ENCODE measurements around the gene EPX. TPM values are rescaled to one million over a fixed set of nuclear protein-coding genes. Genes with fewer than 3 reads are reported as not detected.

Gene EPX
- total RNA-seq, 1 donor from 2014 or later: not detected

DNA sequence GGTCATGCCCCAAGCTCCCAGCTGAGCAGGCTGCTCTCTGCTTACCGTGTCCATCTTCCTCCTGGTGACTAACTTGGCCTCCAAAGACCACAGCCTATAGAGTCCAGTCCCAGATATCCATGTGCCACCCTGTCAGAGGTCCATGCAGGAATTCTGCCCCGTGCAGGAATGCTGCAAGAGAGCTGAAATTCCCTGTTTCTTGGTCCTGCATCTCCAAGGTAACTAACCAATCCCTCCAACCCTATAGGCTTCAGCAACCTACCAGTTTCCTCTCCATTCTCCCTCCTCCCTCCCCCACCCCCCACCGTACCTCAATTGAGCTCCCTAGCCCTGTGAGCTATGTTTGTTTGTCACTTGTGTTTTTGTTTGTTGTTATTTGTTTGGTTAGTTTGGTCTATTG, 36.2 kb downstream of the EPX start:
- no peak for DNase-seq (ENCODE audit: low read depth in 2 of 2)

DNA sequence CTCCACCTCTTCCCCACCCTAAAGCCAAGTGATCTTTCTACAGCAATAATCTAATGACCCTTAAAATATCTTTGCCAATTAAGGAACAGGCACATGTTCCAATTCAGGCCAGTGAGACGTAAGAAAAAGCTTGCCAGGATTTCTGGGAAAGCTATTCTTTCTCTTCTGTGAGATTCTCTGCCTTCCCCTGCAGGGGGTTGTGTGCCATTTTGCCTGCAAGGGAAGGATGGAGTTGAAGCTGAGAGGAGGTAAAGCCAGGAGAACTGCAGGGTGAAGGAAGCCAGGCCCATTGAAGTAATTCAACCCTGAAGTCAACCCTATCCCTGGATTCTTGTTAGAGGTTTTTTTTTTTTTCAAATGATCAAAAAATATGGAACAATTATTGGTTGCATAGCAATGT, 36.9 kb downstream of the EPX start:
- no peak for DNase-seq (ENCODE audit: low read depth in 2 of 2)

DNA sequence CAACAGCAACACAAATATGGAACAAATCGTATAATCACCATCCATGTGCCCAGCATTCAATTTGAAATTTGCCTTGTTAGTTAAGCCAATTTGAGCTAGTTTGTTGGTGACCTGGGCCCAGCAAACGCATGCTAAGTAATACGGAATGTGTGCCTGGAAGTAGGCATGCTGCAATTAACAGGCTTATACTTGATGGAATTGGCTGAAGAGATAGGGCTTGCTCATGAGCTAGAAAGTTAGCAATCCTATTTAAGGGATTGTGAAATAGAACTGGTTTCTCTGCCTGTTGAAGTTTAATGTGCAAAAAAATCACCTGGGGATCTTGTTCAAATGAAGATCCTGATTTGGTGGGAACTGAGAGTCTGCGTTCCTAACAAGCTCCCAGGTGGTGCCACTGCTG, 37.4 kb downstream of the EPX start:
- DNase-seq (ENCODE audit: low read depth in 2 of 2): no peak

DNA sequence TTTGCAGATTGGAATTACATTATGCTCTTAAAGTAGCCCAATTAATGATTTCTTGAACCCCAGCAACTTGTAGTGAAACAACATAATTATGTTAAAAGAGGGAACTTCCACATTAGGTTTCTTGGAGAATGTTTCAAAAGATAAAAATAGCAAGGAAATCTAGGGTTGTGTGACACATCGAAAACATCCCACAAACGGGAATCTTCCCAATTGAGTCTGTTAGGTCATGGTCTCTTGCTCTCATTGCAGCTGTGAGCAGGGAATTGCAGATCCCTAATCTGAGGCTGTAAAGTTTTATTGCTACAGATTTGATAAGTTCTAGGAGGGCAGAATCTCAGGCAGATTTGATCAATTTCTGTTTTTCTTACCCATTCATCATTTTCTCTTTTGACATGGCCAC, 39.1 kb downstream of the EPX start:
- no peak for DNase-seq (ENCODE audit: low read depth in 2 of 2)

DNA sequence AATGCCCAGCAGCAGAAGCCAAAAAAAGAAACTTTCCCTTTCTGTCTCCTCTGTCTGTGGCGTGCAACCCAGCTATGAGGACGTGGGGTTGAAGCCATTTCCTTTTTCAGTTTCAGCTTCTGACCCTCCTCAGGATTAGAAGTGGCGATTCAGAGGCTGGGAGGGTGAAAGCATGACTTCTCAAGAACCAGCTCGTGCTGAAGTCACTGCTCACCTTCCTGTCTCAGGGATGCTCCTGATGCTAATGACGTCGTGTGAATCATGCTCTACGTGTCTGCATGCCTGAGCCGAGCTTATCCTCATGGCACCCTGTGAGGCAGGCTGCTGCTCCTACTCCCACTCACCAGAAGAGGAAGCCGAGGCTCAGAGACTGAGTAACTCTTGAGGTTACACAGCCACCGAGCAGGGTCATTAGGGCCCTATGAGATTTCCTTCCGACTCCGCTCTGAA, 40.2 kb downstream of the EPX start:
- DNase-seq (ENCODE audit: low read depth in 2 of 2): peak in 1 of 2 donors; percentile 38

GRCh38 chr17:58233543-58233942, 41.0 kb downstream of the EPX start:
- DNase-seq (ENCODE audit: low read depth in 2 of 2): no peak

- no peak for DNase-seq (ENCODE audit: low read depth in 2 of 2)
These were observed 42.0 kb downstream of the EPX start for GRCh38 chr17:58234512-58234911.

- no peak for DNase-seq (ENCODE audit: low read depth in 2 of 2)
These were observed 43.3 kb downstream of the EPX start for GRCh38 chr17:58235821-58236220.

DNA sequence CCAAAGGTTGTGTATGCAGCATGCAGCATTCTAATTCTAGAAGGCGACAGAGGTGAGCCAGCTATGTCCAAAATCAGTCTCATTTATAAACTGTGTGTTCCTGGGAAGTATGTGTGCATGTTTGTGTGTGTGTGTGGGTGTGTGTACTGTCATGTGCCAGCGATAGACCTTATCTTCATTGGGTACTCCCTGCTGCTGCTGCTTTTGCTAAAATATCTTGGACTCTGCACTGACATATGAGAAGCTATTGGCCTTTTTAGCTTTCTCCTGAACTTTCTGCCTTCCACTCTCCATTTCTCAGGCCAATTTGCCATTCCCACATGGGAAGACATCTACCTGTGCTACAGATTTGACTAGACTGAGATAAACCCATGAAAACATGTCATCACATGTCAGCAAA, 43.9 kb downstream of the EPX start:
- no peak for DNase-seq (ENCODE audit: low read depth in 2 of 2)

DNA sequence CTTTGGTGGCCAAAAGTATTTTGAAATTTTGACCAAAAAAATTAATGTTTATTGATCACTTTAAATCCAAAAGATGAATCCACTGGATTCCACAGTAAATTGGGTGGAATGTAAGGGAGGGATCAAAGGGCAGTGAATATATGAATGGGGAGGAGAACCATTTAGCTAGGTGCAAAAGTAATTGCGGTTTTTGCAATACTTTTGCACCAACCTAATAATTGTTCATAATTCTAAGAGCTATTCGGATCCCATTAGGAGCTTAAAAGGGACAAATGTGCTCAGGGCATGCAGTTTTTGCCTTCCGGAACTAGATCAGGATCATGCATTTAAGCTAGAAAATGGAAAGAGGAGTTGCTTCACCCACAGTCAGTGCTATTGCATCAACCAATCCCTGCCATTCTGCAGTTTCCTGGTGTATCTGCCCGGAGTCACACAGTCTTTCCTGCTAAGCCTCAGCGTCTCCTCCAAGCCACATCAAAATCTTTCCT, 45.7 kb downstream of the EPX start, which contains the start of gene LPO:
LPO (plus strand) TSS at position 438 of the 488 bp plus-strand sequence. CDS start 4,396 bp downstream, outside the sequence.
- no peak for DNase-seq (ENCODE audit: low read depth in 2 of 2)

GRCh38 chr17:58239987-58240386, 47.5 kb downstream of the EPX start:
- no peak for DNase-seq (ENCODE audit: low read depth in 2 of 2)

DNA sequence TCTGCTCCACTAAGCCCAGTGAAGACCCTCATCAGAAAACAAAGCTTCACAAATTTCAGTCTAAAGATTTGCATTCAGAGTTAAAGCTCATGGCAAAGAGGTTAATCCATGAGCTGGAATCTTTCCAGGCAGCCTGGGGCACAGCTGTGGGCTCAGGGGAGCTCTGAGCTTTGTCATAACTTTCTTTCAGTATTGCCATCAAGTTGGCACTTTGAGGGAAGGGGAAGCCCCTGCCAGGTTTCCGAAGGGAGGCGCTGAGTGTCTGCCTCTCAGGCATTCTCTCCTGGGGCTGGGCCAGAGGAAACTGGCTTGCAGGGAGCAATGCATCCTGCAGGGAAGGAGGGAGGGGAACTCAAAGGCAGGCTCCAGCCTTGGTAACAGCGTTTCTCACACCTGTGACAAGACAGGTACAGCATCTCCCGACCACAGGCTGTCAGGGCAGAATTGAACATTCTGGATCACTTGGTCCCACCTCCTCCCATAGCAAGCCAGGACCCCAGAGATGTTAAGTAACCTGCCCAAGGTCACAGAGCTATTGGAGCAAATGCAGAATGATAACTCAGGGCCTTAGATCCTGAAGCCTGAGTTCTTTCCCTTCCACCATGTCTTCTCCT, 49.8 kb downstream of the EPX start:
- DNase-seq (ENCODE audit: low read depth in 2 of 2): no peak

DNA sequence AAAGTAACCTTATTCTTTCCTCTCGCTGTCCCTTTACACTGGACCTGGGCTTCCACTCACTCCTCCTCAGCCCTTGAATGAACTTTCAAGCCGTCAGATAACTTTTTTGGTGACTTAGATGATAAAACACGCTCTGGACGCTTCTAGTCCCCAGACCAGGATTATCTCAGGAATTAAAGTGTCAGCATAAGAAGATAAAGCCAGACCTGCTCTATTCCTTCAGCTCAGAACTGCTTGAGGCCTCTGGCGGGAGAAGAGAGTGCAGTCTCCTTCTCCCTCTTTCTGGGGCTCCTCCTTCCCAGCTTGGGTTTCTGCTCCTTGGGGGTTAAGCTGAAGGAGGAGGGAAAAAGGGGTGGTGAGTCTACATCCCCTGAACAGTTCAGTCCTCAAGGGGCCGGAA, 52.4 kb downstream of the EPX start:
- no peak for DNase-seq (ENCODE audit: low read depth in 2 of 2)

DNA sequence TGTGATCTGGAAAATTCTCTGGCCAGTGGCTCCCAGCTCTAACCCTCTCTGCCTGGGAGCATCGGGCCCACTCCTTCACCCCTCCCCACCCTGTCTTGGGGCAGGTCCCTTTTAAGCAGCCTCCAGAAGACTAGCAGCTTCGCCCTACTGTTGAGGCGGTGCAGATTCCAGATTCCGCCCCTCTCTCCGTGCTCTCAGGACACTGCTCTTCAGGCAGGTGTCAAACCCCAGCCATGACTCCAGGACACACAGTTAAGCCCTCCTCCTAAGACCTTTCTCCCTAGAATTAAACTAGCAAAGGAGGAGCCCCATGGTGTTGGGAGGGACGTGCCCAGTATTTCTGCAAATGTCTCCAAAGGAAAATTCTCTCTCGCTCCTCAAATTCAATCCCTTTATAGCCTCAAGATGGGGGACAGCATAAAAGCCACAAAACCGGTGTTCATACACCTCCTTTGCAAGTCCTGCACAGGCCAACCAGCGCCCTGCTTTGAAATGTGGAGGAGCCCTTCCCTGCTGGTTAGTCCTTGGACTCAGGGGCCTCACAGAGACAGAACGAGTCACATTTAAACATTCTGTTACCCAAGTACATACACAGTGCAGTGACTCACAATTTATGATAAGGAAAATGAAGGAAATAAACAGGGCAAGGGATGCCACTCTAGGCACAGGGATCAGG, 53.0 kb downstream of the EPX start:
- no peak for DNase-seq (ENCODE audit: low read depth in 2 of 2)

- DNase-seq (ENCODE audit: low read depth in 2 of 2): no peak
These were observed 53.7 kb downstream of the EPX start for GRCh38 chr17:58246104-58246740.

GRCh38 chr17:58246781-58247180, 54.3 kb downstream of the EPX start:
- DNase-seq (ENCODE audit: low read depth in 2 of 2): no peak

DNA sequence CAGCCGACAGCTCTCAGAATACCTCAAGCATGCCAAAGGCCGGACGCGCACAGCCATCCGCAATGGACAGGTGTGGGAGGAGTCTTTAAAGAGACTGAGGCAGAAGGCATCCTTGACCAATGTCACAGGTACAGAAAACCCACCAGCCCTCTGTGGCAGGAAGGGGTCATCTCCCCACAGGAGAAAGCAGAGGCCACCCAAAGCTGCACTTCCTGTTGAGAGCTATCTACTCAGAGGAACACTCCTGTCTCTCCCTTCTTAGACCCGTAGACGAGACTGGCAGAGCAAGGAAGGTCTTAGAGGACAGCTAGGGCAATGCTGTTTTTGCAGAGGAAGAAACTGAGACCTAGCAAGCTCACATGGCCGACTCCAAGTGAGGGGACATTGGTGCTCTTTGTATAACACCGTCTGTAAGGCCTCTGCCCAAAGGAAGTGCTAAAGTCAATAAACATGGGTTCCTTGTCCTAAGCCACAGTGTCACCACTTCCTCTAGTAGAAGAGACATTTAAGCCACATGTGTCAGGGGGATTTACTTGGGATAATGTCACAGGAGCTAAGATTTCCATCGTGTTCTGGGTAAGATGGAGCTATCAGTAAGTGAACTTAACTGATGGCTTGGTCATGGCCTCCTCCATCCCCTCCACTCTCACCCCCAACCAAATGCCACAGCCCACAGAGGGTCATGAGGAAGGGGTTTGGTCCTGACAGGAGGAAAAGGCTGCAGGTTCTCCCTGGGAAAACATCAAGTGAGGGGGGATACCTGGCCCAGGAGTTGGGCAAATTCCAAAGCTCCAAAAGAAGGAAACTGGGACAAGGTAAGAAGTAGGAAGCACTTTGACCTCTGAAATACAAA, 55.2 kb downstream of the EPX start:
- DNase-seq (ENCODE audit: low read depth in 2 of 2): no peak

DNA sequence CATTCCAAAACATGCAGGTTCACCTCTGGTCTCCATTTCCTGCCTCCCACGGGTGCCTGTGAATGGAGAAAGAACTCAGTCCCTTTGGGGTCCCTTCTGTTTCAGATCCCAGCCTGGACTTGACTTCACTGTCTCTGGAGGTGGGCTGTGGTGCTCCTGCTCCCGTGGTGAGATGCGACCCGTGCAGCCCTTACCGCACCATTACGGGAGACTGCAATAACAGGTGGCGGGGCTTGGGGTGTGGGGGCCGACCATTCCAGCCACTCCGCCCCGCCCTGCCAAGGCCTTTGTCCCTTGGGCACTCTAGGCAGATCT, 56.4 kb downstream of the EPX start:
- no peak for DNase-seq (ENCODE audit: low read depth in 2 of 2)

DNA sequence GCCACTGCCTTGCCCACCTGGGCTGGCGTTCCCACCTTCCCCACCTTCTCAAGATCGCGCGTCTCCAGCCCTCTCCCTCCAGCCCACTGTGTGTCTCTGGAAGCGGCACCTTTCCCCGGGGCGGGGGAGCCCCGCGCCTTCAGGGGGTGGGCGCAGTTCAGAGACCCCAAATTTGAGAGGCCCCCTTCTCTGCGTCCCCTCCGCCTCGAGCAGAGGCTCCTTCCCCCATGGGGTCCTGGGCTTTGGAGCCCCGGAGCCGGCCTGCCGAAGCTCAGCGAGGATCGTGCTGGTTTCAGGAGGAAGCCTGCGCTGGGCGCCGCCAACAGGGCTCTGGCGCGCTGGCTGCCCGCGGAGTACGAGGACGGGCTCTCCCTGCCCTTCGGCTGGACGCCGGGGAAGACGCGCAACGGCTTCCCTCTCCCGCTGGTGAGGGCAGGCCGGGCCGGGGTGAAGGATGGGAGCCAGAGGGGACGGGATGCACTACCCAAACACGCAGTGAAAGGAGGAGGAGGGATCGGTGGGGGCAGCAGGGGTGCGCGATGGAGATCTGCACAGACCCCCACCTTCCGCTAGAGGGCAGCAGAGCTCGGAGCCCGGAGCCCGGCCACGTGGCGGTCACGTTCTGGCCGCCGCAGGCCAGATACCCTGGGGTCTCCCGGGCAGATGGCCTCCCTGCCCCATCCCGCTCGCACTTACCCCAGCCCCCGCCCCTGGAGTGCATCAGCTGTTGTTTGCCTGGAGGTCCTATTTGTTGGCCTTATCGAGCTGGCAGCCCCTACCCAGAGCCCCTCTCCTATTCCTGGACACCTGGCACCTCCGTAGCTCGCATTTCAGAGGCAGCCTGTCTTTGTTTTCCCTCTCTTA, 57.0 kb downstream of the EPX start:
- DNase-seq (ENCODE audit: low read depth in 2 of 2): peak; percentile 45 to 62

DNA sequence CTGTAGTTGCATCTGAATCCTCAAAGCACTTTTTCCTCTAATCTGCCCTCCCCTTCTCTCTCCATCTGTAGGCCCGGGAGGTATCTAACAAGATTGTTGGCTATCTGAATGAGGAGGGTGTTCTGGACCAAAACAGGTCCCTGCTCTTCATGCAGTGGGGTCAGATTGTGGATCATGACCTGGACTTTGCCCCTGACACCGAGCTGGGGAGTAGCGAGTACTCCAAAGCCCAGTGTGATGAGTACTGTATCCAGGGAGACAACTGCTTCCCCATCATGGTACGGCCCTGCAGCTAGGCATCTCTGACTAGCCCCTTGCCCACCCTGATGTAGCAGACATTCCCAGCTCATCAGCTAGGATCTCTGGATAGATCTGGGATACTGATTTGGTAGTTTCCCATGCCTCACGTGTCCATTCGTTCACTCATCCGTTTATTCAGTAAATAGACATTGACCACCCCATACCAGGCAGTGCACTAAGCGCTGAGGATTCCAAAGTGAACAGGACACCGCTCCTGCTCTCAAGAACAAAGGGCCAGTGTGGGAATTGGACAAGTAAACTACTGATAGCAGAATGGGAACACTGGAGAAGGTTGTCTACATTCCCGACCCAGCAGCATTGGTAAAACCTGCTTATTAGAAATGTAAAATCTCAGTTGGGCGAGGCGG, 58.0 kb downstream of the EPX start:
- DNase-seq (ENCODE audit: low read depth in 2 of 2): no peak

Measured in lung microvascular endothelial cell (primary cell).